ENCODE data around the gene PROSER2. TPM values are rescaled to one million over a fixed set of nuclear protein-coding genes. Genes with fewer than 3 reads are reported as not detected.

PROSER2 gene
- total and polyA plus RNA-seq, 2 of the 13 experiments (the other 11 are each of a cell fraction or from before 2014, with no cell fraction given): 6.9 to 7.7 TPM

DNA sequence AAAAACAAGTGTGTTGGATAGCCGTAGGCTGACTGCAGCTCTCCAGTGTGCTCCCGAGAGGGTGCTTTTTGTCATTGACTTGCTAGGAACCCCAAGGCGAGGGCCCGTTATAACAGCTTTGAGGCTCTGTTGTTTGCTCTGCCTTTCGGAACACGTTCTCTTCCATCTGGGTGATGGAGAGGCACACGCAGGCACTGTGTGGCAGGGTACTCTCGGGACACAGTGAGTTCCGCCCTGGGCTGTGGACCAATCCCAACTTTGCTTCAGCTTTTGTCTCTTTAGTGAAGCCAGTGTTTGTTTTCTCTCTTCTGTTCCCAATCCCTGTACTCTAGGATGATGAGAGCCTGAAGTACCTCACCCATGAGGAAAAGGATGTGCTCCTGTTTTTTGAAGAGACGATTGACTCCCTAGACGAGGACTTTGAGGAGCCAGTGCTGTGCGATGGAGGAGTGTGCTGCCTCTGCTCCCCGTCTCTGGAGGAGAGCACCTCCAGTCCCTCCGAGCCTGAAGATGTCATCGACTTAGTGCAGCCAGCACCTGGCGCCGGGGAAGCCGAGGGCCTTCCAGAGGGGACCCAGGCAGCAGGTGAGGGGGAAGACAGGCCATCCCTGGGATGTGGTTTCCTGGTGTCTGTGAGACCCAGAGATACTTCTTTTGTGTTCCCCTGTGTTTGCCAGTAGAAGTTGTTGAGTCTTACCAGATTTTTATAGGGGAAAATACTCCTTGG is 43.2 kb downstream of the PROSER2 start:
- in situ Hi-C loops (cut with HindIII; ENCODE audit: extremely low pct_ligation_motif_present, low pct_unique_long_range_greater_than_20kb) (no loop called here), intact Hi-C loops (cut with micrococcal nuclease; ENCODE audit: unreplicated experiment) (no loop called here)
- ATAC-seq: no peak
- CTCF ChIA-PET (ENCODE audit: low intra/inter-chr PET ratio, low total read pairs): no interaction called here
- no peaks in the 10 kb centered on the region for H4K20me1 ChIP-seq (ENCODE audit: insufficient read depth, low read length)
- WGBS (ENCODE audit: low lambda C conversion rate): 95% methylated on average over 18 of the region's 18 CpGs
- no peaks in the 10 kb centered on the region for H3K9me3 ChIP-seq (ENCODE audit: low read length)
- H3K4me1 ChIP-seq (ENCODE audit: insufficient read depth, low read length): no peaks in the 10 kb centered on the region
- H3K9ac ChIP-seq (ENCODE audit: insufficient read depth, low read depth, low read length): no peak overlapping the region
- POLR2A ChIA-PET: no interaction called here
- H3K27me3 ChIP-seq (ENCODE audit: control insufficient read depth in 1 of 2, insufficient read depth in 2 of 2, low read length in 2 of 2): no peaks in the 10 kb centered on the region
- H3K36me3 ChIP-seq (replicated peaks in 1 of 2; ENCODE audit: control insufficient read depth in 1 of 2, insufficient read depth in 2 of 2, low read length in 2 of 2): peaks cover 13 to 58% of the 10 kb centered on the region in 2 experiments
- H3K27ac ChIP-seq (ENCODE audit: extremely low read length, insufficient read depth, low read length): no peak overlapping the region
- no peak for FAIRE-seq
- no peak overlapping the region for H3K4me2 ChIP-seq (ENCODE audit: low read depth, low read length)
- H3K4me3 ChIP-seq (replicated peaks in 1 of 3; ENCODE audit: insufficient read depth in 1 of 3, low read depth in 2 of 3, low read length in 3 of 3): no peak overlapping the region
- no TSS peak for BruUV-seq (replicated peaks)
- DNase-seq (ENCODE audit: low spot score): no peak
- no peak overlapping the region for H2AFZ ChIP-seq (ENCODE audit: low read length)
- peaks cover 2% of the 10 kb centered on the region for H3K79me2 ChIP-seq (ENCODE audit: insufficient read depth, low read length)
- TF ChIP-seq KLF9 (CRISPR knock-in tag; IDR thresholded peaks at IDR 0.05; ENCODE audit: low read depth): no peak
- TF ChIP-seq MXD4 (CRISPR knock-in tag; IDR thresholded peaks at IDR 0.05): no peak
- TF ChIP-seq TCF12 (IDR thresholded peaks at IDR 0.05): no peak
- no peak for TF ChIP-seq TCF12 (CRISPR knock-in tag; IDR thresholded peaks at IDR 0.05)
- TF ChIP-seq, protein P1, sequence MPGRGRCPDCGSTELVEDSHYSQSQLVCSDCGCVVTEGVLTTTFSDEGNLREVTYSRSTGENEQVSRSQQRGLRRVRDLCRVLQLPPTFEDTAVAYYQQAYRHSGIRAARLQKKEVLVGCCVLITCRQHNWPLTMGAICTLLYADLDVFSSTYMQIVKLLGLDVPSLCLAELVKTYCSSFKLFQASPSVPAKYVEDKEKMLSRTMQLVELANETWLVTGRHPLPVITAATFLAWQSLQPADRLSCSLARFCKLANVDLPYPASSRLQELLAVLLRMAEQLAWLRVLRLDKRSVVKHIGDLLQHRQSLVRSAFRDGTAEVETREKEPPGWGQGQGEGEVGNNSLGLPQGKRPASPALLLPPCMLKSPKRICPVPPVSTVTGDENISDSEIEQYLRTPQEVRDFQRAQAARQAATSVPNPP (CRISPR knock-in tag; IDR thresholded peaks at IDR 0.05): no peak
- TF ChIP-seq, protein P2, sequence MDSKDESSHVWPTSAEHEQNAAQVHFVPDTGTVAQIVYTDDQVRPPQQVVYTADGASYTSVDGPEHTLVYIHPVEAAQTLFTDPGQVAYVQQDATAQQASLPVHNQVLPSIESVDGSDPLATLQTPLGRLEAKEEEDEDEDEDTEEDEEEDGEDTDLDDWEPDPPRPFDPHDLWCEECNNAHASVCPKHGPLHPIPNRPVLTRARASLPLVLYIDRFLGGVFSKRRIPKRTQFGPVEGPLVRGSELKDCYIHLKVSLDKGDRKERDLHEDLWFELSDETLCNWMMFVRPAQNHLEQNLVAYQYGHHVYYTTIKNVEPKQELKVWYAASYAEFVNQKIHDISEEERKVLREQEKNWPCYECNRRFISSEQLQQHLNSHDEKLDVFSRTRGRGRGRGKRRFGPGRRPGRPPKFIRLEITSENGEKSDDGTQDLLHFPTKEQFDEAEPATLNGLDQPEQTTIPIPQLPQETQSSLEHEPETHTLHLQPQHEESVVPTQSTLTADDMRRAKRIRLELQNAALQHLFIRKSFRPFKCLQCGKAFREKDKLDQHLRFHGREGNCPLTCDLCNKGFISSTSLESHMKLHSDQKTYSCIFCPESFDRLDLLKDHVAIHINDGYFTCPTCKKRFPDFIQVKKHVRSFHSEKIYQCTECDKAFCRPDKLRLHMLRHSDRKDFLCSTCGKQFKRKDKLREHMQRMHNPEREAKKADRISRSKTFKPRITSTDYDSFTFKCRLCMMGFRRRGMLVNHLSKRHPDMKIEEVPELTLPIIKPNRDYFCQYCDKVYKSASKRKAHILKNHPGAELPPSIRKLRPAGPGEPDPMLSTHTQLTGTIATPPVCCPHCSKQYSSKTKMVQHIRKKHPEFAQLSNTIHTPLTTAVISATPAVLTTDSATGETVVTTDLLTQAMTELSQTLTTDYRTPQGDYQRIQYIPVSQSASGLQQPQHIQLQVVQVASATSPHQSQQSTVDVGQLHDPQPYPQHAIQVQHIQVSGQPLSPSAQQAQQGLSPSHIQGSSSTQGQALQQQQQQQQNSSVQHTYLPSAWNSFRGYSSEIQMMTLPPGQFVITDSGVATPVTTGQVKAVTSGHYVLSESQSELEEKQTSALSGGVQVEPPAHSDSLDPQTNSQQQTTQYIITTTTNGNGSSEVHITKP (CRISPR knock-in tag; IDR thresholded peaks at IDR 0.05; ENCODE audit: low read depth): no peak
- no peak for TF ChIP-seq XBP1 (CRISPR knock-in tag; IDR thresholded peaks at IDR 0.05)
- TF ChIP-seq TMF1 (CRISPR knock-in tag; IDR thresholded peaks at IDR 0.05; ENCODE audit: low read depth): no peak
- no peak for TF ChIP-seq ZZZ3 (CRISPR knock-in tag; IDR thresholded peaks at IDR 0.05; ENCODE audit: borderline replicate concordance)
- TF ChIP-seq, protein P3, sequence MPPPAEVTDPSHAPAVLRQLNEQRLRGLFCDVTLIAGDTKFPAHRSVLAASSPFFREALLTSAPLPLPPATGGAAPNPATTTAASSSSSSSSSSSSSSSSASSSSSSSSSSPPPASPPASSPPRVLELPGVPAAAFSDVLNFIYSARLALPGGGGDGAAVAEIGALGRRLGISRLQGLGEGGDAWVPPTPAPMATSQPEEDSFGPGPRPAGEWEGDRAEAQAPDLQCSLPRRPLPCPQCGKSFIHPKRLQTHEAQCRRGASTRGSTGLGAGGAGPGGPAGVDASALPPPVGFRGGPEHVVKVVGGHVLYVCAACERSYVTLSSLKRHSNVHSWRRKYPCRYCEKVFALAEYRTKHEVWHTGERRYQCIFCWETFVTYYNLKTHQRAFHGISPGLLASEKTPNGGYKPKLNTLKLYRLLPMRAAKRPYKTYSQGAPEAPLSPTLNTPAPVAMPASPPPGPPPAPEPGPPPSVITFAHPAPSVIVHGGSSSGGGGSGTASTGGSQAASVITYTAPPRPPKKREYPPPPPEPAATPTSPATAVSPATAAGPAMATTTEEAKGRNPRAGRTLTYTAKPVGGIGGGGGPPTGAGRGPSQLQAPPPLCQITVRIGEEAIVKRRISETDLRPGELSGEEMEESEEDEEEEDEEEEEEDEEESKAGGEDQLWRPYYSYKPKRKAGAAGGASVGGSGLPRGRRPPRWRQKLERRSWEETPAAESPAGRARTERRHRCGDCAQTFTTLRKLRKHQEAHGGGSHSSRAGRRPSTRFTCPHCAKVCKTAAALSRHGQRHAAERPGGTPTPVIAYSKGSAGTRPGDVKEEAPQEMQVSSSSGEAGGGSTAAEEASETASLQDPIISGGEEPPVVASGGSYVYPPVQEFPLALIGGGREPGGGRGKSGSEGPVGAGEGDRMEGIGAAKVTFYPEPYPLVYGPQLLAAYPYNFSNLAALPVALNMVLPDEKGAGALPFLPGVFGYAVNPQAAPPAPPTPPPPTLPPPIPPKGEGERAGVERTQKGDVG (CRISPR knock-in tag; IDR thresholded peaks at IDR 0.05; ENCODE audit: borderline replicate concordance): no peak
- TF ChIP-seq MLLT10 (CRISPR knock-in tag; IDR thresholded peaks at IDR 0.05): no peak
- TF ChIP-seq TCF7L2 (IDR thresholded peaks at IDR 0.05; ENCODE audit: low read depth, low read length): no peak
- TF ChIP-seq EZH2 (conservative IDR thresholded peaks at IDR 0.05; ENCODE audit: low read depth, low read length): no peak
- no peak for TF ChIP-seq ZNF605 (CRISPR knock-in tag; IDR thresholded peaks at IDR 0.05)
- TF ChIP-seq, protein P4, sequence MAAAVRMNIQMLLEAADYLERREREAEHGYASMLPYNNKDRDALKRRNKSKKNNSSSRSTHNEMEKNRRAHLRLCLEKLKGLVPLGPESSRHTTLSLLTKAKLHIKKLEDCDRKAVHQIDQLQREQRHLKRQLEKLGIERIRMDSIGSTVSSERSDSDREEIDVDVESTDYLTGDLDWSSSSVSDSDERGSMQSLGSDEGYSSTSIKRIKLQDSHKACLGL (CRISPR knock-in tag; IDR thresholded peaks at IDR 0.05): no peak
- TF ChIP-seq ZNF136 (CRISPR knock-in tag; IDR thresholded peaks at IDR 0.05; ENCODE audit: low read depth): no peak
- TF ChIP-seq ZFP82 (CRISPR knock-in tag; IDR thresholded peaks at IDR 0.05; ENCODE audit: borderline replicate concordance): no peak

Measured in HepG2 (cell line).